ENCODE measurements around the gene ST6GALNAC3. TPM values are rescaled to one million over a fixed set of nuclear protein-coding genes. Genes with fewer than 3 reads are reported as not detected.
A peak's percentile ranks its signal among the peaks of the same experiment; 100 is the strongest.

The ST6GALNAC3 gene
- total RNA-seq, 1 donor from 2014 or later = 22.0 TPM

GRCh38 chr1:76408303-76408702 lies 333.8 kb downstream of the ST6GALNAC3 start:
- no peak for TF ChIP-seq CTCF (conservative IDR thresholded peaks at IDR 0.05)
- peaks cover 2% of the 10 kb centered on the region for H3K36me3 Mint-ChIP-seq (ENCODE audit: low read depth)
- DNase-seq (ENCODE audit: low read depth, low spot score) = no peak
- no peaks in the 10 kb centered on the region for H3K9me3 Mint-ChIP-seq
- peaks cover 68% of the 10 kb centered on the region for H3K4me1 Mint-ChIP-seq
- H3K27me3 Mint-ChIP-seq (ENCODE audit: low read depth) = no peaks in the 10 kb centered on the region
- no peak overlapping the region for H3K4me3 Mint-ChIP-seq
- H3K27ac Mint-ChIP-seq (ENCODE audit: unreplicated experiment) = peak overlapping the region; percentile 74

GRCh38 chr1:76410499-76410898 lies 336.0 kb downstream of the ST6GALNAC3 start:
- Mint-ChIP-seq H3K9me3 (no peaks in the 10 kb centered on the region), H3K4me1 (peaks cover 54% of the 10 kb centered on the region), H3K36me3 (ENCODE audit: low read depth) (peaks cover 2% of the 10 kb centered on the region), H3K27ac (ENCODE audit: unreplicated experiment) (no peak overlapping the region), H3K27me3 (ENCODE audit: low read depth) (no peaks in the 10 kb centered on the region), H3K4me3 (no peak overlapping the region)
- no peak for DNase-seq (ENCODE audit: low read depth, low spot score)
- no peak for TF ChIP-seq CTCF (conservative IDR thresholded peaks at IDR 0.05)

GRCh38 chr1:76418531-76418930 lies 344.0 kb downstream of the ST6GALNAC3 start:
- DNase-seq (ENCODE audit: low read depth, low spot score) = no peak
- Mint-ChIP-seq H3K27ac (ENCODE audit: unreplicated experiment) (no peak overlapping the region), H3K4me1 (peaks cover 21% of the 10 kb centered on the region), H3K27me3 (ENCODE audit: low read depth) (no peaks in the 10 kb centered on the region), H3K4me3 (no peak overlapping the region), H3K9me3 (no peaks in the 10 kb centered on the region), H3K36me3 (ENCODE audit: low read depth) (no peaks in the 10 kb centered on the region)
- TF ChIP-seq CTCF (conservative IDR thresholded peaks at IDR 0.05) = no peak

- TF ChIP-seq CTCF (conservative IDR thresholded peaks at IDR 0.05) = no peak
- H3K36me3 Mint-ChIP-seq (ENCODE audit: low read depth) = no peaks in the 10 kb centered on the region
- H3K4me3 Mint-ChIP-seq = no peak overlapping the region
- no peaks in the 10 kb centered on the region for H3K9me3 Mint-ChIP-seq
- DNase-seq (ENCODE audit: low read depth, low spot score) = no peak
- peaks cover 21% of the 10 kb centered on the region for H3K4me1 Mint-ChIP-seq
- H3K27ac Mint-ChIP-seq (ENCODE audit: unreplicated experiment) = no peak overlapping the region
- no peaks in the 10 kb centered on the region for H3K27me3 Mint-ChIP-seq (ENCODE audit: low read depth)
These were observed 345.1 kb downstream of the ST6GALNAC3 start for GRCh38 chr1:76419603-76420002.

- Mint-ChIP-seq H3K36me3 (ENCODE audit: low read depth) (no peaks in the 10 kb centered on the region), H3K9me3 (no peaks in the 10 kb centered on the region), H3K4me1 (peaks cover 17% of the 10 kb centered on the region), H3K27ac (ENCODE audit: unreplicated experiment) (no peak overlapping the region), H3K27me3 (ENCODE audit: low read depth) (no peaks in the 10 kb centered on the region), H3K4me3 (no peak overlapping the region)
- DNase-seq (ENCODE audit: low read depth, low spot score) = no peak
- no peak for TF ChIP-seq CTCF (conservative IDR thresholded peaks at IDR 0.05)
These were observed 350.9 kb downstream of the ST6GALNAC3 start for GRCh38 chr1:76425201-76426145.

All from neural crest cell (in vitro differentiated cells).